ENCODE results near the gene SRL.
A peak's percentile ranks its signal among the peaks of the same experiment; 100 is the strongest.

The SRL gene

GRCh38 chr16:4198816-4199215, 43.1 kb downstream of the SRL start:
- DNase-seq, result no peak

- DNase-seq, result peak in 1 of 2 donors; percentile 26
These were observed 47.2 kb downstream of the SRL start for GRCh38 chr16:4194661-4195060.

- no peak for DNase-seq
These were observed 48.0 kb downstream of the SRL start for GRCh38 chr16:4193920-4194319.

GRCh38 chr16:4192206-4192605, 49.7 kb downstream of the SRL start:
- DNase-seq, result no peak

- no peak for DNase-seq
These were observed 51.1 kb downstream of the SRL start for GRCh38 chr16:4190712-4191333.

GRCh38 chr16:4190086-4190485, 51.8 kb downstream of the SRL start:
- no peak for DNase-seq

GRCh38 chr16:4184038-4184702, 57.7 kb downstream of the SRL start:
- no peak for DNase-seq

GRCh38 chr16:4183237-4184037, 58.4 kb downstream of the SRL start:
- peak; percentile 89 to 92 for DNase-seq

- DNase-seq, result no peak
These were observed 59.2 kb downstream of the SRL start for GRCh38 chr16:4182581-4183236.

GRCh38 chr16:4180511-4180910, 61.4 kb downstream of the SRL start:
- no peak for DNase-seq

- DNase-seq, result no peak
These were observed 62.1 kb downstream of the SRL start for GRCh38 chr16:4179763-4180260.

GRCh38 chr16:4179020-4179419, 62.9 kb downstream of the SRL start:
- DNase-seq, result peak in 1 of 2 donors; percentile 31

- DNase-seq, result no peak
These were observed 63.3 kb downstream of the SRL start for GRCh38 chr16:4178468-4179010.

- no peak for DNase-seq
These were observed 64.9 kb downstream of the SRL start for GRCh38 chr16:4176906-4177417.

- DNase-seq, result no peak
These were observed 66.0 kb downstream of the SRL start for GRCh38 chr16:4175849-4176248.

GRCh38 chr16:4172070-4172469, 69.8 kb downstream of the SRL start:
- no peak for DNase-seq

GRCh38 chr16:4169415-4169814, 72.5 kb downstream of the SRL start:
- DNase-seq, result no peak

GRCh38 chr16:4166821-4167220, 75.1 kb downstream of the SRL start:
- DNase-seq, result no peak

GRCh38 chr16:4160658-4161430, 81.0 kb downstream of the SRL start:
- DNase-seq, result no peak

- no peak for DNase-seq
These were observed 82.2 kb downstream of the SRL start for GRCh38 chr16:4159726-4160125.

- DNase-seq, result no peak
These were observed 83.5 kb downstream of the SRL start for GRCh38 chr16:4158143-4159093.
